Peyer's patch (tissue), 4 donors: ENCODE results near the gene LDHB.

Source experiments
- POLR2A ChIP-seq, 2 donors: fragments of 450-650 bp; IDR thresholded peaks; one replicate each; pipeline ENCODE4 v1.5.1; 2017; ENCODE audit warnings: antibody characterized with exemption in 2 of 2, mild to moderate bottlenecking in 2 of 2, moderate library complexity in 2 of 2
- TF ChIP-seq, protein P1 (sequence below), 6 experiments: fragments of 450-650 bp in 4 of 6; fragments of 200-600 bp in 2 of 6; sonication (generic) in 1 of 6; IDR thresholded peaks; one replicate each; pipeline ENCODE4 v1.5.1; 2017 to 2019; ENCODE audit warnings: antibody characterized with exemption in 6 of 6, mild to moderate bottlenecking in 3 of 6, moderate library complexity in 1 of 6

DNA sequence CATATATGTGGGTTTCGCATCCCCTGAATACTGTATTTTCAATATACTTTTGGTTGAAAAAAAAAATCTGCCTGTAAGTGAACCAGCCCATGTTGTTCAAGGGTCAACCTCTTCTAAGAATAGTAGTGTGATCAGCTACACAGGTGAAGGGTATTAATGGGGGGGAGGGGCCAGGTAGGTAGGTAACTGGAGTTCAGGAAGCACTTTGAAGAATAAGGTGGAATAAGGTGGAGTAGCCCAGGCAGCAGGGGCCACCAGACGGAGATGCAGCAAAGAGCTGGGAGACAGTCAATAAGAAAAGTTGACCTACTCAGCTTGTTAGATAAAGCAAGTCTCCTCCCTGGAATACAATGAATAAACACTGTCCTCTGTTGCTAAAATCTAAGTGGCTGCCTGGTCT, 9.3 kb downstream of the LDHB start:
- no peak for TF ChIP-seq POLR2A (IDR thresholded peaks at IDR 0.05)
- TF ChIP-seq, protein P1, sequence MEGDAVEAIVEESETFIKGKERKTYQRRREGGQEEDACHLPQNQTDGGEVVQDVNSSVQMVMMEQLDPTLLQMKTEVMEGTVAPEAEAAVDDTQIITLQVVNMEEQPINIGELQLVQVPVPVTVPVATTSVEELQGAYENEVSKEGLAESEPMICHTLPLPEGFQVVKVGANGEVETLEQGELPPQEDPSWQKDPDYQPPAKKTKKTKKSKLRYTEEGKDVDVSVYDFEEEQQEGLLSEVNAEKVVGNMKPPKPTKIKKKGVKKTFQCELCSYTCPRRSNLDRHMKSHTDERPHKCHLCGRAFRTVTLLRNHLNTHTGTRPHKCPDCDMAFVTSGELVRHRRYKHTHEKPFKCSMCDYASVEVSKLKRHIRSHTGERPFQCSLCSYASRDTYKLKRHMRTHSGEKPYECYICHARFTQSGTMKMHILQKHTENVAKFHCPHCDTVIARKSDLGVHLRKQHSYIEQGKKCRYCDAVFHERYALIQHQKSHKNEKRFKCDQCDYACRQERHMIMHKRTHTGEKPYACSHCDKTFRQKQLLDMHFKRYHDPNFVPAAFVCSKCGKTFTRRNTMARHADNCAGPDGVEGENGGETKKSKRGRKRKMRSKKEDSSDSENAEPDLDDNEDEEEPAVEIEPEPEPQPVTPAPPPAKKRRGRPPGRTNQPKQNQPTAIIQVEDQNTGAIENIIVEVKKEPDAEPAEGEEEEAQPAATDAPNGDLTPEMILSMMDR (IDR thresholded peaks at IDR 0.05), result no peak
